GM19025 (cell line): ENCODE measurements around the gene DLG1.
"Not testable (repeated sequence)": the region's sequence is repeated elsewhere in the genome, so short reads cannot be mapped to it uniquely, and the experiment has no call there.

Experiments used
- ATAC-seq: cut with Tn5 transposase; IDR thresholded peaks from one replicate; pipeline ENCODE4 v1.9.1; 2021; ENCODE audit warnings: mild to moderate bottlenecking, low read depth, moderate library complexity; ENCODE audit not compliant: unreplicated experiment

Gene DLG1

GRCh38 chr3:197125636-197126035 is 172.8 kb downstream of the DLG1 start:
- ATAC-seq: no peak

GRCh38 chr3:197124713-197125112 is 173.7 kb downstream of the DLG1 start:
- ATAC-seq: no peak

GRCh38 chr3:197122394-197122793 is 176.0 kb downstream of the DLG1 start:
- ATAC-seq: no peak

- no peak for ATAC-seq
These were observed 181.3 kb downstream of the DLG1 start for GRCh38 chr3:197117114-197117513.

- no peak for ATAC-seq
These were observed 184.4 kb downstream of the DLG1 start for GRCh38 chr3:197114007-197114406.

GRCh38 chr3:197111685-197112084 is 186.7 kb downstream of the DLG1 start:
- no peak for ATAC-seq

GRCh38 chr3:197105786-197106185 is 192.6 kb downstream of the DLG1 start:
- ATAC-seq: no peak

GRCh38 chr3:197104738-197105137 is 193.7 kb downstream of the DLG1 start:
- ATAC-seq: no peak

- no peak for ATAC-seq
These were observed 194.6 kb downstream of the DLG1 start for GRCh38 chr3:197103766-197104165.

GRCh38 chr3:197093871-197094270 is 204.5 kb downstream of the DLG1 start:
- no peak for ATAC-seq

- ATAC-seq: no peak
These were observed 210.0 kb downstream of the DLG1 start for GRCh38 chr3:197088370-197088769.

- no peak for ATAC-seq
These were observed 213.3 kb downstream of the DLG1 start for GRCh38 chr3:197085137-197085536.

- no peak for ATAC-seq
These were observed 214.9 kb downstream of the DLG1 start for GRCh38 chr3:197083486-197083885.

- no peak for ATAC-seq
These were observed 215.5 kb downstream of the DLG1 start for GRCh38 chr3:197082871-197083270.

- no peak for ATAC-seq
These were observed 218.1 kb downstream of the DLG1 start for GRCh38 chr3:197080344-197080743.

GRCh38 chr3:197076415-197076814 is 222.0 kb downstream of the DLG1 start:
- ATAC-seq: no peak

GRCh38 chr3:197068077-197068476 is 230.3 kb downstream of the DLG1 start:
- ATAC-seq: no peak

GRCh38 chr3:197064771-197065170 is 233.6 kb downstream of the DLG1 start:
- ATAC-seq: no peak

GRCh38 chr3:197062446-197062845 is 236.0 kb downstream of the DLG1 start:
- no peak for ATAC-seq

GRCh38 chr3:197051637-197052036 is 246.8 kb downstream of the DLG1 start:
- ATAC-seq: not testable (repeated sequence)

- ATAC-seq: peak; percentile 47
These were observed 247.9 kb downstream of the DLG1 start for GRCh38 chr3:197050511-197050910.

- ATAC-seq: no peak
These were observed 255.9 kb downstream of the DLG1 start for GRCh38 chr3:197042539-197042938.

GRCh38 chr3:197041875-197042488 is 256.4 kb downstream of the DLG1 start:
- ATAC-seq: no peak
